GM19099 (cell line): Measurements from ENCODE around the gene KRTAP19-8.

Experiments
- POLR2A ChIP-seq: IDR thresholded peaks from 3 replicates; pipeline ENCODE4 v1.6.1; 2011; ENCODE audit warnings: low read depth; ENCODE audit not compliant: insufficient read length; ENCODE audit errors: extremely low read depth

The KRTAP19-8 gene

GRCh38 chr21:31023680-31024079, 14.6 kb downstream of the KRTAP19-8 start:
- no peak for TF ChIP-seq POLR2A

DNA sequence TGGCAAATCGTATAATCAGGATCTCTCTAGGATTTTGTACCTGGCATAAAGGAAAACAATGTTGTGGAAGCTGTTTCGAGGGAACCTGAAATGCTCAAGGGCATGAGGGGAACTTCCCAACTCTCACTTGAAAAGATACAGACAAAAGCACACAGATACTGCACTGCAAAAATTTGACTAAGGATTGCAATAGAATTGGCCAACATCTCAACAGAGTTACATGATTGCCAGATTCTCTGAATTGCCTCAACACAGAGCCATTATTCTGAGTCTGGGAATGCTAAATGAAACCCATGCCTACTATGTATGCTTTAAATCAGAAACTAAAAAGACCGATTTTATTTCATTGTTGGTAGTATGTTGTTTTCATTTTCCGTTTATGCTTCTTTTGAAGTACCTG, 16.0 kb downstream of the KRTAP19-8 start:
- no peak for TF ChIP-seq POLR2A

GRCh38 chr21:31018232-31018631, 20.0 kb downstream of the KRTAP19-8 start:
- no peak for TF ChIP-seq POLR2A

- TF ChIP-seq POLR2A, result no peak
Measured at GRCh38 chr21:31014891-31015290, 23.4 kb downstream of the KRTAP19-8 start.

GRCh38 chr21:31012133-31013089, 25.9 kb downstream of the KRTAP19-8 start:
- no peak for TF ChIP-seq POLR2A

DNA sequence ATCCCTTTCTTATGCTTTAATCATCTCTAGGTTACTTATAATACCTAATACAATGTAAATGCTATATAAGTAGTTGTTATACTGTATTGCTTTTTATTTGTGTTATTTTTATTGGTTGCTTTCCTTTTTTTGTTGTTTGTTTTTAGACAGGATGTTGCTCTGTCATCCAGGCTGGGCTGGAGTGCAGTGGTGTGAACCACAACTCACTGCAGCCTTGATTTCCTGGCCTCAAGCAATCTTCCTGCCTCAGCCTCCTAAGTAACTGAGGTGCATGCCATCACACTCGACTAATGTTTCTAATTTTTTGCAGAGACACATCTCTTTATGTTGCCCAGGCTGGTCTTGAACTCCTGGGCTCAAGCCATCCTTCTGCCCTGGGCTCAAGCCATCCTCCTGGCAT, 26.9 kb downstream of the KRTAP19-8 start:
- no peak for TF ChIP-seq POLR2A

DNA sequence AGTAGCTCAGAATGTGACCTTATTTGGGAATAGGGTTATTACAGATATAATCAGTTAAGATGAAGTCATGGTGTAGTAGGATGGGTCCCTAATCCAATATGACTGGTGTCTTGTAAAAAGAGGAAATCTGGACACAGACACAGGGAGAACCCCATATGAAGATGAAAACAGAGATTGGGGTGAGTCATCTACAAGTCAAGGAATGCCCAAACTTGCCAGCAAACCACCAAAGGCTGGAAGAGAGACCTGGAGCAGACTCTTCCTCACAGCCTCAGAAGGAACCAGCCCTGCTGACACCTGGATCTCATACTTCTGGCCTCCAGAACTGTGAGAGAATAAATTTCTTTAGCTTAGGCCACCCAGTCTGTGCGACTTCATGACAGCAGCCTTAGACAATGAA, 29.9 kb downstream of the KRTAP19-8 start:
- TF ChIP-seq POLR2A, result no peak

DNA sequence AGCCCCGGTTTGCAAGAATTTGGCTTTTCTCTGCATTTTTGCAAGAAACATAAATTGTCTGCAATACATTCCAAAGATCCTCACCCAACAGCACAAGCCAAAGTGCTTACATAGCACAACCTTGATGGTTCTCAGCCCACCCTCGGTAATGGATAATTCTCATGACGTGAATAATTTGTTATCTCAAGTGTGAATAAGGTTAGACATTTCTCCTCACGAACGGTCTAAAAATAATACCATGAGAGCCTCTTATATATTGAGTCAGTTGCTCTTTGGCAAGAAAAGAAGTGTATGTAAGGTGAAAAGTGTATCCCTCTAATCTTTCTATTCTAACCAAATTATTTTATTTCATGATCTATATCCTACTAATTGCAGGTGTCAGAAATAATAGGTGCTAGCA, 33.3 kb downstream of the KRTAP19-8 start:
- TF ChIP-seq POLR2A, result no peak

- no peak for TF ChIP-seq POLR2A
Measured at GRCh38 chr21:31003471-31003870, 34.8 kb downstream of the KRTAP19-8 start.

- TF ChIP-seq POLR2A, result no peak
Measured at GRCh38 chr21:30997541-30997940, 40.7 kb downstream of the KRTAP19-8 start.

DNA sequence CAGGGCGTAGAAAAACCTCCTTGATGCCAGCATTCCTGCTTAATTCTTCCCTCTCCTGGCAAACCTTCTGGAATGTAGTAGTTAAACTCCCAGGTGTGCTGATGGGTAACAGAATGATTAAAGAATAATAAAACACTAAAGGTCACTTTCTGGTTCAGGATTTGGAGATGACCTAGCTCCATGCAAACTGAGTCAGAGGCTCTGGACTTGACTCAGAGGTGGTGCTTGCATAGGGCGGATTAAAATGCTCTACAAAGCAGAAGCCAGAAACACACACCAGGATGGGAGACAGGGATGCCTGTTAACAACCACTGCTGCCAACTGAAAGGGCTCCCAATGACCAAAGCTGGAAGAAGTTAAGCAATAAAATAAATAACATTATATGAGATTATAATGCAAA, 41.5 kb downstream of the KRTAP19-8 start:
- TF ChIP-seq POLR2A, result no peak

DNA sequence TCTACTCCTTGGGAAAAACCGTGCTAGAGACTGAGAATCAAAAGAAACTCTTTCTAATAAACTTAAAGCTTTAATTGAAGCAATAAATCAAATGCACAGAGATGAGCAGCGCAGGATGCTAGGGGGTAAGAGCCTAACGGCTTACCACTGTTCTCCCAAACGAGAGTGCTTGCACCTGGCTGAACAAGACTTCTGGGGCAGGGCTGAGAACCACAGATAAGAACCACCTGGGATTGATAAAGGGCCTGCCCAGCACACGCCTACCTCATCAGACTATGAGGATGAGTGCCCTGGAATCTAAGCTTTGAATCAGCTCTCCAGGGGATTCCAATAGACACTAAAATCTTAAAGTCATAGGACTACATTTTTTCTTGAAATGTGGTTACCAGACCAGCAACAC, 43.3 kb downstream of the KRTAP19-8 start:
- TF ChIP-seq POLR2A, result no peak

DNA sequence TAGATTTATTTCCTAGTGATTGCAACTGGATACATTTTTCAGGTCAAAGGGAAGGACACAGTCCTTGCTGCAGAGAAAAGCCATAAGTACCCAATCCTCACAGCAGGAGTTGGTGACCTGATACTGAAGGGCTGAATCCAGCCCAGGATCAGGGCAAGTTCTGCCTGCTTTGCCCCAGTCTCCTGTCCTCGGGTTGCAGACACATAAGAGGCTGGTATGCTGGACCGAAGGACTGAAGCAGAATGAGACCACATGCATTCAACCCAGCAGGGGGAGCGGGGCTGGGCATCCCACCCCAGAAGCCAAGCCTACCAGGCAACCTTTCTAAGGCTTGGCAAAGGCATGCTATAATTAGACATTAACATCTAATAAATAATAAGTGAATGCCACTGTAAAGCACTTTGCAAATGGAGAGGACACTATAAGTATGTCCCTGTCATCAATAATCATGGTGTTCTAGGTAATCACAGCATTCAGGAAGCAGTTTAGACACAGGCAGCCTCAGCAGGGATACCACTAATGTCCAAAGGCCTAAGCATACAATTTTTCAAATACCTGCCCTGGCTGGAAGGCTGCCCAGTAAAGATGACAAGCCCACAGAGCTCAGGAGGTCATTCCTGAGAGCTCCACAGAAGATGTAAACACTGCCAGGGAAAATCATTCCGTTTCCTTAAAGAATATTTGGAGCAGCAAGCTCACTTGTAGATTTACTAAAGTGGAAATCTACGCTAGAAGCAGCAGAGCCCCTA, 47.6 kb downstream of the KRTAP19-8 start:
- no peak for TF ChIP-seq POLR2A

DNA sequence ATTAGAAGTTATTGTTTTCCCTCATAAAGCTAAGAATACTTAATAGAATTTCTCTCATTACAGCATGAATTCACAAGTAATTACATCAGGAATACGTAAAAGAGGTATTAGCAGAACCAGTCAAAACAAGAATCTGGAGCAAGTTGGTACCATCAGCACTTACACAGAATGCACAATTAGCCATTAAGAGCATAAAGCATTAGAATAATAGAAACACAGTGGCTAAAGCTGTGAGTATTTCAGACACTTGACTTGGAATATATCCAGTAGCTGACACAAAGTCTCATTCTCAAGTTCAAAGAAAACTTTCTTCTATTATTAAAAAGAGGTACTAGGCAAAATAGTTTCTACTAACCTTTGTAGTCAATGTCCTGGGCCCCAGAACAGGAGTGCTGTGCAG, 49.6 kb downstream of the KRTAP19-8 start:
- TF ChIP-seq POLR2A, result no peak
